Amniotic epithelial cell (primary cell): ENCODE data around the gene NBPF1.
"Not testable (repeated sequence)": the region's sequence is repeated elsewhere in the genome, so short reads cannot be mapped to it uniquely, and the experiment has no call there.

ENCODE experiments used
- DNase-seq: peaks from one replicate; pipeline ENCODE4 v3.0.0-alpha.2; 2010; ENCODE audit warnings: low read depth

Gene NBPF1

GRCh38 chr1:16613185-16614147, at the start of gene NBPF1:
Gene NBPF1 (minus strand): TSS chr1:16613564.
- DNase-seq, result peak; percentile 89

- not testable (repeated sequence) for DNase-seq
These were observed 44.9 kb upstream of the NBPF1 start for GRCh38 chr1:16658234-16658633.

- DNase-seq, result not testable (repeated sequence)
These were observed 43.8 kb upstream of the NBPF1 start for GRCh38 chr1:16656981-16657683.

GRCh38 chr1:16656574-16656973, 43.2 kb upstream of the NBPF1 start:
- not testable (repeated sequence) for DNase-seq

- not testable (repeated sequence) for DNase-seq
These were observed 38.2 kb upstream of the NBPF1 start for GRCh38 chr1:16651560-16651959.

GRCh38 chr1:16649960-16650359, 36.6 kb upstream of the NBPF1 start:
- DNase-seq, result not testable (repeated sequence)

- DNase-seq, result not testable (repeated sequence)
These were observed 36.0 kb upstream of the NBPF1 start for GRCh38 chr1:16649390-16649789.

- not testable (repeated sequence) for DNase-seq
These were observed 35.4 kb upstream of the NBPF1 start for GRCh38 chr1:16648756-16649155.

- DNase-seq, result not testable (repeated sequence)
These were observed 34.9 kb upstream of the NBPF1 start for GRCh38 chr1:16648250-16648649.

- DNase-seq, result not testable (repeated sequence)
These were observed 34.1 kb upstream of the NBPF1 start for GRCh38 chr1:16647179-16648176.

GRCh38 chr1:16646716-16647115, 33.4 kb upstream of the NBPF1 start:
- not testable (repeated sequence) for DNase-seq

GRCh38 chr1:16646061-16646664, 32.8 kb upstream of the NBPF1 start:
- DNase-seq, result not testable (repeated sequence)

- DNase-seq, result not testable (repeated sequence)
These were observed 32.1 kb upstream of the NBPF1 start for GRCh38 chr1:16645271-16646060.

- DNase-seq, result peak; percentile 94
These were observed 31.3 kb upstream of the NBPF1 start for GRCh38 chr1:16644482-16645270.

GRCh38 chr1:16644193-16644481, 30.8 kb upstream of the NBPF1 start:
- DNase-seq, result no peak

- not testable (repeated sequence) for DNase-seq
These were observed 30.3 kb upstream of the NBPF1 start for GRCh38 chr1:16643476-16644192.

GRCh38 chr1:16643001-16643411, 29.6 kb upstream of the NBPF1 start:
- DNase-seq, result not testable (repeated sequence)

GRCh38 chr1:16642025-16642966, 28.9 kb upstream of the NBPF1 start:
- DNase-seq, result not testable (repeated sequence)
